PFSK-1 (cell line): ENCODE measurements around the gene ALG6.

Source experiments
- POLR2AphosphoS5 ChIP-seq: IDR thresholded peaks from 2 replicates; pipeline ENCODE4 v1.6.1; 2012; ENCODE audit warnings: low read depth, mild to moderate bottlenecking, control low read depth, low read length, moderate library complexity
- SIN3A ChIP-seq: IDR thresholded peaks from 2 replicates; pipeline ENCODE4 v1.6.1; 2012; ENCODE audit warnings: mild to moderate bottlenecking, low read length, moderate library complexity, borderline replicate concordance; ENCODE audit not compliant: insufficient read depth
- TAF1 ChIP-seq: IDR thresholded peaks from 2 replicates; pipeline ENCODE4 v1.6.1; 2012; ENCODE audit warnings: low read length, control low read depth, borderline replicate concordance; ENCODE audit not compliant: insufficient read depth
- TF ChIP-seq, protein P1 (sequence below), 2 experiments: IDR thresholded peaks; 2 replicates each; pipeline versions ENCODE4 v1.6.1 to v1.8.0; 2011 to 2012; ENCODE audit warnings: low read depth in 2 of 2, low read length in 2 of 2, control low read depth in 1 of 2, inconsistent platforms in 1 of 2, mild to moderate bottlenecking in 1 of 2, moderate library complexity in 1 of 2; ENCODE audit not compliant: insufficient read depth in 1 of 2

DNA sequence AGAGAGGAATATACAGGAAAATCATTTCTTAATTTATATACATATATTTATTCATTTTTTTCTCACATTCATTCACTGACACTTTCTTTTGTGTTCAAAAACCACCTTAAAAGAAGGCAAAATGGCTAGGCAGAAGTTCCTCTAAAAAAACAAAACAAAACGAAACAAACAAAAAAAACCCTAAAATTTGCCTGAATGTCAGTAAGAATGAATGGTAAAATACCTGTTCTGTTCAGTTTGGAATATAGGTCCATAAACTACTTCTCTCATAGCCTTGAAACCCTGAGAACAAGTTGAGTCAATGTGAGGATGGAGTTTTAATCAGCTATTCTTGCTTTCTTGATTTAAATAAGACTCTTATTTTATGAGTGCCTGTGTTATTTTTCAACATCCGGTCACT lies 14.7 kb upstream of the ALG6 start:
- TF ChIP-seq, protein P1, sequence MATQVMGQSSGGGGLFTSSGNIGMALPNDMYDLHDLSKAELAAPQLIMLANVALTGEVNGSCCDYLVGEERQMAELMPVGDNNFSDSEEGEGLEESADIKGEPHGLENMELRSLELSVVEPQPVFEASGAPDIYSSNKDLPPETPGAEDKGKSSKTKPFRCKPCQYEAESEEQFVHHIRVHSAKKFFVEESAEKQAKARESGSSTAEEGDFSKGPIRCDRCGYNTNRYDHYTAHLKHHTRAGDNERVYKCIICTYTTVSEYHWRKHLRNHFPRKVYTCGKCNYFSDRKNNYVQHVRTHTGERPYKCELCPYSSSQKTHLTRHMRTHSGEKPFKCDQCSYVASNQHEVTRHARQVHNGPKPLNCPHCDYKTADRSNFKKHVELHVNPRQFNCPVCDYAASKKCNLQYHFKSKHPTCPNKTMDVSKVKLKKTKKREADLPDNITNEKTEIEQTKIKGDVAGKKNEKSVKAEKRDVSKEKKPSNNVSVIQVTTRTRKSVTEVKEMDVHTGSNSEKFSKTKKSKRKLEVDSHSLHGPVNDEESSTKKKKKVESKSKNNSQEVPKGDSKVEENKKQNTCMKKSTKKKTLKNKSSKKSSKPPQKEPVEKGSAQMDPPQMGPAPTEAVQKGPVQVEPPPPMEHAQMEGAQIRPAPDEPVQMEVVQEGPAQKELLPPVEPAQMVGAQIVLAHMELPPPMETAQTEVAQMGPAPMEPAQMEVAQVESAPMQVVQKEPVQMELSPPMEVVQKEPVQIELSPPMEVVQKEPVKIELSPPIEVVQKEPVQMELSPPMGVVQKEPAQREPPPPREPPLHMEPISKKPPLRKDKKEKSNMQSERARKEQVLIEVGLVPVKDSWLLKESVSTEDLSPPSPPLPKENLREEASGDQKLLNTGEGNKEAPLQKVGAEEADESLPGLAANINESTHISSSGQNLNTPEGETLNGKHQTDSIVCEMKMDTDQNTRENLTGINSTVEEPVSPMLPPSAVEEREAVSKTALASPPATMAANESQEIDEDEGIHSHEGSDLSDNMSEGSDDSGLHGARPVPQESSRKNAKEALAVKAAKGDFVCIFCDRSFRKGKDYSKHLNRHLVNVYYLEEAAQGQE (IDR thresholded peaks at IDR 0.05; ENCODE audit: insufficient read depth in 1 of 2, low read depth in 2 of 2, low read length in 2 of 2): no peak
- TF ChIP-seq TAF1 (no peak), POLR2AphosphoS5 (no peak), SIN3A (no peak)
